Measurements from ENCODE around the gene GATA1. TPM values are rescaled to one million over a fixed set of nuclear protein-coding genes. Genes with fewer than 3 reads are reported as not detected.

GATA1 gene
- total RNA-seq, 4 donors from 2014 or later, result not detected

GRCh38 chrX:48802089-48802904 is 15.9 kb downstream of the GATA1 start:
- in situ Hi-C loops (cut with MboI; ENCODE audit: low pct_ligation_motif_present in 1 of 4, low pct_unique_long_range_greater_than_20kb in 1 of 4, low sequenced_read_pairs in 3 of 4), result no loop called here
- Histone ChIP-seq H3K9me3 (no peaks in the 10 kb centered on the region), H3K27ac (peak overlapping the region; percentile 89 to 98 (median 96)), H3K4me3 (peak overlapping the region; percentile 6 to 61 (median 48)), H3K4me1 (peaks cover 0 to 6% (median 2%) of the 10 kb centered on the region in 4 donors), H3K27me3 (no peaks in the 10 kb centered on the region), H3K36me3 (no peaks in the 10 kb centered on the region)
- DNase-seq, result peak; percentile 91
- intact Hi-C loops (cut with DNase I; ENCODE audit: low total_unique reads), result no loop called here
- WGBS, 2 donors (ENCODE audit: low coverage in 1 of 2), result 39% methylated on average over 40 of the region's 40 CpGs; no CpG with 5 or more reads in 1 of the 2 donors
- TF ChIP-seq POLR2AphosphoS5 (IDR thresholded peaks at IDR 0.05) (peak in 2 of 3 donors; percentile 40 to 69), EP300 (IDR thresholded peaks at IDR 0.05; ENCODE audit: low read depth) (no peak), POLR2A (IDR thresholded peaks at IDR 0.05) (peak; percentile 92)
- TF ChIP-seq, protein P1, sequence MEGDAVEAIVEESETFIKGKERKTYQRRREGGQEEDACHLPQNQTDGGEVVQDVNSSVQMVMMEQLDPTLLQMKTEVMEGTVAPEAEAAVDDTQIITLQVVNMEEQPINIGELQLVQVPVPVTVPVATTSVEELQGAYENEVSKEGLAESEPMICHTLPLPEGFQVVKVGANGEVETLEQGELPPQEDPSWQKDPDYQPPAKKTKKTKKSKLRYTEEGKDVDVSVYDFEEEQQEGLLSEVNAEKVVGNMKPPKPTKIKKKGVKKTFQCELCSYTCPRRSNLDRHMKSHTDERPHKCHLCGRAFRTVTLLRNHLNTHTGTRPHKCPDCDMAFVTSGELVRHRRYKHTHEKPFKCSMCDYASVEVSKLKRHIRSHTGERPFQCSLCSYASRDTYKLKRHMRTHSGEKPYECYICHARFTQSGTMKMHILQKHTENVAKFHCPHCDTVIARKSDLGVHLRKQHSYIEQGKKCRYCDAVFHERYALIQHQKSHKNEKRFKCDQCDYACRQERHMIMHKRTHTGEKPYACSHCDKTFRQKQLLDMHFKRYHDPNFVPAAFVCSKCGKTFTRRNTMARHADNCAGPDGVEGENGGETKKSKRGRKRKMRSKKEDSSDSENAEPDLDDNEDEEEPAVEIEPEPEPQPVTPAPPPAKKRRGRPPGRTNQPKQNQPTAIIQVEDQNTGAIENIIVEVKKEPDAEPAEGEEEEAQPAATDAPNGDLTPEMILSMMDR (IDR thresholded peaks at IDR 0.05), result no peak

DNA sequence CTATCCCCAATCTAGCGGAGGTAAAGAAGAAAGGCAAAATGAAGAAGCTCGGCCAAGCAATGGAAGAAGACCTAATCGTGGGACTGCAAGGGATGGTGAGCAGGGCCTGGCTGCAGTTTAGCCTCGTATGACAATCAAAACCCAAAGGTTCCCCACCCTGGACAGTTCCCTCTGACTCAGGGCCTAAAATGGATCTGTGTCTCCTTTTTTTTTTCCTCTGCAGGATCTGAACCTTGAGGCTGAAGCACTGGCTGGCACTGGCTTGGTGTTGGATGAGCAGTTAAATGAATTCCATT is 16.5 kb downstream of the GATA1 start:
- Histone ChIP-seq H3K27me3 (no peaks in the 10 kb centered on the region), H3K4me1 (peaks cover 0 to 6% (median 2%) of the 10 kb centered on the region in 4 donors), H3K4me3 (peak overlapping the region; percentile 6 to 61 (median 48)), H3K36me3 (no peaks in the 10 kb centered on the region), H3K27ac (peak overlapping the region; percentile 89 to 98 (median 96)), H3K9me3 (no peaks in the 10 kb centered on the region)
- in situ Hi-C loops (cut with MboI; ENCODE audit: low pct_ligation_motif_present in 1 of 4, low pct_unique_long_range_greater_than_20kb in 1 of 4, low sequenced_read_pairs in 3 of 4) (no loop called here), intact Hi-C loops (cut with DNase I; ENCODE audit: low total_unique reads) (no loop called here)
- DNase-seq, result no peak
- 63% methylated on average over 4 of the region's 4 CpGs; no CpG with 5 or more reads in 1 of the 2 donors for WGBS, 2 donors (ENCODE audit: low coverage in 1 of 2)
- TF ChIP-seq, protein P1 (IDR thresholded peaks at IDR 0.05), result no peak
- TF ChIP-seq POLR2A (IDR thresholded peaks at IDR 0.05) (no peak), EP300 (IDR thresholded peaks at IDR 0.05; ENCODE audit: low read depth) (no peak), POLR2AphosphoS5 (IDR thresholded peaks at IDR 0.05) (no peak)

GRCh38 chrX:48806081-48806480 is 19.7 kb downstream of the GATA1 start:
- WGBS, 2 donors (ENCODE audit: low coverage in 1 of 2), result 83% methylated on average over 4 of the region's 4 CpGs; no CpG with 5 or more reads in 1 of the 2 donors
- in situ Hi-C loops (cut with MboI; ENCODE audit: low pct_ligation_motif_present in 1 of 4, low pct_unique_long_range_greater_than_20kb in 1 of 4, low sequenced_read_pairs in 3 of 4), result no loop called here
- intact Hi-C loops (cut with DNase I; ENCODE audit: low total_unique reads), result no loop called here

GRCh38 chrX:48813644-48814043 is 27.3 kb downstream of the GATA1 start:
- no peaks in the 10 kb centered on the region for H3K36me3 ChIP-seq
- in situ Hi-C loops (cut with MboI; ENCODE audit: low pct_ligation_motif_present in 1 of 4, low pct_unique_long_range_greater_than_20kb in 1 of 4, low sequenced_read_pairs in 3 of 4), result no loop called here

More at GRCh38 chrX:48806081-48806480, 19.7 kb downstream of the GATA1 start:
- peaks cover 0 to 6% (median 0%) of the 10 kb centered on the region in 4 donors for H3K4me1 ChIP-seq
- no peak overlapping the region for H3K4me3 ChIP-seq
- H3K27ac ChIP-seq, result no peak overlapping the region
- no peaks in the 10 kb centered on the region for H3K36me3 ChIP-seq
- no peaks in the 10 kb centered on the region for H3K27me3 ChIP-seq
- no peak for TF ChIP-seq POLR2AphosphoS5 (IDR thresholded peaks at IDR 0.05)
- TF ChIP-seq POLR2A (IDR thresholded peaks at IDR 0.05), result no peak
- no peak for TF ChIP-seq EP300 (IDR thresholded peaks at IDR 0.05; ENCODE audit: low read depth)
- TF ChIP-seq, protein P1 (IDR thresholded peaks at IDR 0.05), result no peak
- no peak for DNase-seq
- no peaks in the 10 kb centered on the region for H3K9me3 ChIP-seq

More at GRCh38 chrX:48813644-48814043, 27.3 kb downstream of the GATA1 start:
- TF ChIP-seq, protein P1 (IDR thresholded peaks at IDR 0.05), result no peak
- no peak for TF ChIP-seq POLR2AphosphoS5 (IDR thresholded peaks at IDR 0.05)
- TF ChIP-seq POLR2A (IDR thresholded peaks at IDR 0.05), result no peak
- TF ChIP-seq EP300 (IDR thresholded peaks at IDR 0.05; ENCODE audit: low read depth), result no peak
- intact Hi-C loops (cut with DNase I; ENCODE audit: low total_unique reads), result no loop called here
- Histone ChIP-seq H3K4me3 (no peak overlapping the region), H3K4me1 (no peaks in the 10 kb centered on the region), H3K27ac (no peak overlapping the region), H3K27me3 (no peaks in the 10 kb centered on the region), H3K9me3 (no peaks in the 10 kb centered on the region)
- no peak for DNase-seq
- WGBS, 2 donors (ENCODE audit: low coverage in 1 of 2), result 92 to 100% methylated on average over 2 to 8 of the region's 8 CpGs

Data from transverse colon (tissue), 4 donors.